ENCODE measurements around the gene VAV3. TPM values are rescaled to one million over a fixed set of nuclear protein-coding genes. Genes with fewer than 3 reads are reported as not detected.

The VAV3 gene
- total and polyA plus RNA-seq, 9 of the 15 experiments (the other 6 are each of a cell fraction or from before 2014, with no cell fraction given) = not detected

DNA sequence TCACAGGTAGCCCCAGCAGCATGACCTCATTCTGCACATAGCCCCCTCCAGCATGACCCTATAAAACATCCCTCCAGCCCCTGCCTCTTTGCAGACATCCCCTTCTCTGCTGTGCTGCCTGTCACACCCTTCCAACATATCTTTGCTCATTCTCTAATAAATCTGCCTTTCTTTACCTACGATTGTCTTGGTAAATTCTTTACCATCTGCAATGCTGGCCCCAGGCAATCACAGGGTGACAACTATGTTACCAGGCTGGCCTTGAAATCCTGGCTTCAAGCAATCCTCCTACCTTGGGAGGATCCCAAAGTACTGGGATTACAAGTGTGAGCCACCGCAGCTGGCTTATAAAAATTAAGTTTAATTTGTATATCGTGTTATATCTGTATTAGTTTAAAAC is 134.5 kb downstream of the VAV3 start:
- Histone ChIP-seq H3K79me2 (ENCODE audit: control insufficient read depth, insufficient read depth, low read length) (no peaks in the 10 kb centered on the region), H3K9ac (ENCODE audit: insufficient read depth in 1 of 2, low read depth in 2 of 2, low read length in 2 of 2) (no peak overlapping the region), H3K27me3 (ENCODE audit: control insufficient read depth in 2 of 2, insufficient read depth in 2 of 2, low read length in 2 of 2) (no peaks in the 10 kb centered on the region), H2AFZ (ENCODE audit: low read depth, low read length) (no peak overlapping the region), H3K4me1 (replicated peaks in 1 of 2; ENCODE audit: control insufficient read depth in 2 of 2, insufficient read depth in 2 of 2, low read length in 2 of 2) (no peaks in the 10 kb centered on the region), H3K9me1 (ENCODE audit: control insufficient read depth, insufficient read depth, low read length) (no peaks in the 10 kb centered on the region), H3K27ac (ENCODE audit: extremely low read depth, low read depth, low read length) (no peak overlapping the region), H3K36me3 (ENCODE audit: control insufficient read depth, insufficient read depth, low read length) (no peaks in the 10 kb centered on the region), H3K4me3 (no peak overlapping the region), H4K20me1 (replicated peaks; ENCODE audit: control insufficient read depth, insufficient read depth, low read length) (no peaks in the 10 kb centered on the region), H3K4me2 (ENCODE audit: insufficient read depth, low read length) (no peak overlapping the region), H3K9me3 (replicated peaks; ENCODE audit: control insufficient read depth, insufficient read depth, low read depth, low read length) (no peaks in the 10 kb centered on the region)
- in situ Hi-C loops (cut with MboI) = no loop called here
- FAIRE-seq = no peak
- CTCF ChIA-PET (ENCODE audit: low intra/inter-chr PET ratio) = no interaction called here
- no peak for DNase-seq (ENCODE audit: extremely low read depth in 1 of 4, low spot score in 3 of 4)
- 0% methylated on average over 3 of the region's 3 CpGs for WGBS (ENCODE audit: insufficient coverage, low coverage, missing lambda C conversion rate)
- POLR2A ChIA-PET = no interaction called here
- BruUV-seq (replicated peaks) = no TSS peak
- intact Hi-C loops (cut with micrococcal nuclease) = no loop called here
- TF ChIP-seq TCF7L2 (IDR thresholded peaks at IDR 0.05; ENCODE audit: low read depth, low read length) (no peak), ZSCAN32 (CRISPR knock-in tag; IDR thresholded peaks at IDR 0.05) (no peak), ZNF41 (CRISPR knock-in tag; conservative IDR thresholded peaks at IDR 0.05) (no peak), MEF2A (IDR thresholded peaks at IDR 0.05; ENCODE audit: control insufficient read depth, low read depth, low read length) (no peak), PTTG1 (tag; IDR thresholded peaks at IDR 0.05; ENCODE audit: low read depth) (no peak), MEF2D (tag; conservative IDR thresholded peaks at IDR 0.05; ENCODE audit: low read depth) (no peak), ILK (tag; IDR thresholded peaks at IDR 0.05; ENCODE audit: borderline replicate concordance, low read depth) (no peak)
- TF ChIP-seq, protein P1, sequence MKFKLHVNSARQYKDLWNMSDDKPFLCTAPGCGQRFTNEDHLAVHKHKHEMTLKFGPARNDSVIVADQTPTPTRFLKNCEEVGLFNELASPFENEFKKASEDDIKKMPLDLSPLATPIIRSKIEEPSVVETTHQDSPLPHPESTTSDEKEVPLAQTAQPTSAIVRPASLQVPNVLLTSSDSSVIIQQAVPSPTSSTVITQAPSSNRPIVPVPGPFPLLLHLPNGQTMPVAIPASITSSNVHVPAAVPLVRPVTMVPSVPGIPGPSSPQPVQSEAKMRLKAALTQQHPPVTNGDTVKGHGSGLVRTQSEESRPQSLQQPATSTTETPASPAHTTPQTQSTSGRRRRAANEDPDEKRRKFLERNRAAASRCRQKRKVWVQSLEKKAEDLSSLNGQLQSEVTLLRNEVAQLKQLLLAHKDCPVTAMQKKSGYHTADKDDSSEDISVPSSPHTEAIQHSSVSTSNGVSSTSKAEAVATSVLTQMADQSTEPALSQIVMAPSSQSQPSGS (CRISPR knock-in tag; IDR thresholded peaks at IDR 0.05) = no peak
- TF ChIP-seq, protein P2, sequence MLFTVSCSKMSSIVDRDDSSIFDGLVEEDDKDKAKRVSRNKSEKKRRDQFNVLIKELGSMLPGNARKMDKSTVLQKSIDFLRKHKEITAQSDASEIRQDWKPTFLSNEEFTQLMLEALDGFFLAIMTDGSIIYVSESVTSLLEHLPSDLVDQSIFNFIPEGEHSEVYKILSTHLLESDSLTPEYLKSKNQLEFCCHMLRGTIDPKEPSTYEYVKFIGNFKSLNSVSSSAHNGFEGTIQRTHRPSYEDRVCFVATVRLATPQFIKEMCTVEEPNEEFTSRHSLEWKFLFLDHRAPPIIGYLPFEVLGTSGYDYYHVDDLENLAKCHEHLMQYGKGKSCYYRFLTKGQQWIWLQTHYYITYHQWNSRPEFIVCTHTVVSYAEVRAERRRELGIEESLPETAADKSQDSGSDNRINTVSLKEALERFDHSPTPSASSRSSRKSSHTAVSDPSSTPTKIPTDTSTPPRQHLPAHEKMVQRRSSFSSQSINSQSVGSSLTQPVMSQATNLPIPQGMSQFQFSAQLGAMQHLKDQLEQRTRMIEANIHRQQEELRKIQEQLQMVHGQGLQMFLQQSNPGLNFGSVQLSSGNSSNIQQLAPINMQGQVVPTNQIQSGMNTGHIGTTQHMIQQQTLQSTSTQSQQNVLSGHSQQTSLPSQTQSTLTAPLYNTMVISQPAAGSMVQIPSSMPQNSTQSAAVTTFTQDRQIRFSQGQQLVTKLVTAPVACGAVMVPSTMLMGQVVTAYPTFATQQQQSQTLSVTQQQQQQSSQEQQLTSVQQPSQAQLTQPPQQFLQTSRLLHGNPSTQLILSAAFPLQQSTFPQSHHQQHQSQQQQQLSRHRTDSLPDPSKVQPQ (CRISPR knock-in tag; IDR thresholded peaks at IDR 0.05; ENCODE audit: borderline replicate concordance) = no peak
- TF ChIP-seq, protein P3, sequence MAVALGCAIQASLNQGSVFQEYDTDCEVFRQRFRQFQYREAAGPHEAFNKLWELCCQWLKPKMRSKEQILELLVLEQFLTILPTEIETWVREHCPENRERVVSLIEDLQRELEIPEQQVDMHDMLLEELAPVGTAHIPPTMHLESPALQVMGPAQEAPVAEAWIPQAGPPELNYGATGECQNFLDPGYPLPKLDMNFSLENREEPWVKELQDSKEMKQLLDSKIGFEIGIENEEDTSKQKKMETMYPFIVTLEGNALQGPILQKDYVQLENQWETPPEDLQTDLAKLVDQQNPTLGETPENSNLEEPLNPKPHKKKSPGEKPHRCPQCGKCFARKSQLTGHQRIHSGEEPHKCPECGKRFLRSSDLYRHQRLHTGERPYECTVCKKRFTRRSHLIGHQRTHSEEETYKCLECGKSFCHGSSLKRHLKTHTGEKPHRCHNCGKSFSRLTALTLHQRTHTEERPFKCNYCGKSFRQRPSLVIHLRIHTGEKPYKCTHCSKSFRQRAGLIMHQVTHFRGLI (CRISPR knock-in tag; IDR thresholded peaks at IDR 0.05) = no peak
- ATAC-seq = no peak
